Measurements from ENCODE around the gene PROM2. TPM values are rescaled to one million over a fixed set of nuclear protein-coding genes. Genes with fewer than 3 reads are reported as not detected.
A peak's percentile ranks its signal among the peaks of the same experiment; 100 is the strongest.

Gene PROM2
- total and polyA plus RNA-seq, 2 experiments from 2014 or later = 2.1 to 2.2 TPM

GRCh38 chr2:95300450-95300849, 26.2 kb downstream of the PROM2 start:
- Mint-ChIP-seq H3K27ac (no peak overlapping the region), H3K4me1 (peaks cover 21% of the 10 kb centered on the region), H3K4me3 (no peak overlapping the region), H3K36me3 (ENCODE audit: low read depth) (no peaks in the 10 kb centered on the region), H3K9me3 (no peaks in the 10 kb centered on the region), H3K27me3 (ENCODE audit: insufficient read depth, low read depth, poor library complexity) (peaks cover 12% of the 10 kb centered on the region)
- TF ChIP-seq ZNF462 (CRISPR knock-in tag; IDR thresholded peaks at IDR 0.05) (no peak), CTCF (conservative IDR thresholded peaks at IDR 0.05; ENCODE audit: low read depth in 2 of 2) (no peak), EZH2phosphoT487 (IDR thresholded peaks at IDR 0.05; ENCODE audit: unreplicated experiment) (no peak), JUNB (IDR thresholded peaks at IDR 0.05; ENCODE audit: unreplicated experiment) (no peak), ZNF114 (CRISPR knock-in tag; IDR thresholded peaks at IDR 0.05) (no peak), STAT1 (IDR thresholded peaks at IDR 0.05; ENCODE audit: unreplicated experiment) (no peak), CREB1 (CRISPR knock-in tag; IDR thresholded peaks at IDR 0.05; ENCODE audit: low read depth) (no peak), EZH2 (IDR thresholded peaks at IDR 0.05; ENCODE audit: low read depth, unreplicated experiment) (no peak), ETS1 (IDR thresholded peaks at IDR 0.05) (no peak), NANOG (IDR thresholded peaks at IDR 0.05; ENCODE audit: borderline replicate concordance) (no peak)
- DNase-seq (ENCODE audit: low spot score) = peak; percentile 33
- H4K20me1 ChIP-seq (replicated peaks; ENCODE audit: insufficient read depth) = no peaks in the 10 kb centered on the region
- no peaks in the 10 kb centered on the region for H3K79me2 ChIP-seq (replicated peaks; ENCODE audit: insufficient read depth)
- H3K27me3 ChIP-seq (ENCODE audit: insufficient read depth) = no peaks in the 10 kb centered on the region
- no peaks in the 10 kb centered on the region for H3K36me3 ChIP-seq (ENCODE audit: insufficient read depth)
- H3K27ac ChIP-seq (ENCODE audit: low read depth) = no peak overlapping the region
- H3K4me1 ChIP-seq (ENCODE audit: insufficient read depth) = peaks cover 12% of the 10 kb centered on the region; the same call in 1 of the 2 replicates
- peak; percentile 24 for ATAC-seq
- H2AFZ ChIP-seq = no peak overlapping the region
- H3K9me2 ChIP-seq (ENCODE audit: insufficient read depth) = no peaks in the 10 kb centered on the region
- H3K4me2 ChIP-seq = no peak overlapping the region
- H3F3A ChIP-seq (replicated peaks; ENCODE audit: low read depth) = no peaks in the 10 kb centered on the region
- no peak overlapping the region for H3K4me3 ChIP-seq

Measured in GM23338 (cell line).